Measurements from ENCODE around the gene LGALS3.

LGALS3 gene

DNA sequence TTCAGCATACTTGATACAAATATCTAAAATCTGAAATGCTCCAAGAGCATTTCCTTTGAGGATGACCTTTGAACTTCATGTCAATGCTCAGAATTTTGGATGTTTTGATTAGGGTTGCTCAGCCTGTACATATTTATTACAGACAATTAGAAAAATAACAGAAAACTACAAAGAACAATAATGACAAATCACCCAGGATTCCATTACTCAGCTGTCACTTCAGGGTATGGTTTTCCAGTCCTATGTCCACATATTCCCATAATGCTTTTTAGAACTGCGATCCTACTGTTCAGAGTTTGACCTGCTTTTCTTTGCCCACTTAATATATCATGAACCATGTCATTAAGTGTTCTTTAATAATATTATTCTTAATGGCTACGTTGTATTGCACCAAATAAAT, 51.0 kb downstream of the LGALS3 start:
- H3K36me3 ChIP-seq (ENCODE audit: control insufficient read depth in 5 of 5, insufficient read depth in 5 of 5, low read length in 5 of 5), result no peaks in the 10 kb centered on the region
- H3K9me3 ChIP-seq (ENCODE audit: control insufficient read depth in 5 of 5, low read length in 5 of 5), result no peaks in the 10 kb centered on the region
- no peak overlapping the region for H3K4me3 ChIP-seq (ENCODE audit: low read depth in 1 of 5, low read length in 5 of 5)
- no peaks in the 10 kb centered on the region for H3K27me3 ChIP-seq (ENCODE audit: control insufficient read depth in 5 of 5, insufficient read depth in 4 of 5, low read length in 5 of 5)
- H3K27ac ChIP-seq (ENCODE audit: low read depth, low read length), result no peak overlapping the region
- no peak overlapping the region for H3K9ac ChIP-seq (ENCODE audit: low read length in 5 of 5)
- H3K4me1 ChIP-seq (ENCODE audit: control insufficient read depth in 5 of 5, insufficient read depth in 5 of 5, low read length in 5 of 5), result no peaks in the 10 kb centered on the region

DNA sequence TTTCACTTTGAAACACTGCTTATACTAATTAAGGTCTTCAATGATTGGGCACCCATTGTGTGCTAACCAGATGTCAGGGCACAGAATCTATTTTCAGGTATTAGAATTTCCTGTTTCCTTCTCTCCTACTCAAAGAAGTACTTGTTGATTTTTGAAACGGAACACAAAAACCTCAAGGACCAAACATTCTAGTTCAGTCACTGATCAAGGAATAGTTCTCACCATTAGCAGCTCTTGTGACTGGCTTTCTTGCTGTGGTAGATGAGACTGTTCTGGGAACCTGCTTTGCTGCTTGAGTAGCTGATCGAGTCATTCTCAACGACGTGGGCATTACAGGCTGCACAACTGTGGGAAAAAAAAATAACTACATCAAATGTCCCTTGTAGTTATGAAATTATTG, 51.4 kb downstream of the LGALS3 start:
- Histone ChIP-seq H3K4me3 (ENCODE audit: low read depth in 1 of 5, low read length in 5 of 5) (no peak overlapping the region), H3K27me3 (ENCODE audit: control insufficient read depth in 5 of 5, insufficient read depth in 4 of 5, low read length in 5 of 5) (no peaks in the 10 kb centered on the region)

GRCh38 chr14:55188686-55189295, 59.7 kb downstream of the LGALS3 start:
- no peak overlapping the region for H3K4me3 ChIP-seq (ENCODE audit: low read depth in 1 of 5, low read length in 5 of 5)
- H3K27me3 ChIP-seq (ENCODE audit: control insufficient read depth in 5 of 5, insufficient read depth in 4 of 5, low read length in 5 of 5), result no peaks in the 10 kb centered on the region
- H3K9me3 ChIP-seq (ENCODE audit: control insufficient read depth in 5 of 5, low read length in 5 of 5), result no peaks in the 10 kb centered on the region
- H3K9ac ChIP-seq (ENCODE audit: low read length in 5 of 5), result no peak overlapping the region
- H3K4me1 ChIP-seq (ENCODE audit: control insufficient read depth in 5 of 5, insufficient read depth in 5 of 5, low read length in 5 of 5), result peaks cover 0 to 11% (median 7%) of the 10 kb centered on the region in 5 donors
- no peaks in the 10 kb centered on the region for H3K36me3 ChIP-seq (ENCODE audit: control insufficient read depth in 5 of 5, insufficient read depth in 5 of 5, low read length in 5 of 5)
- no peak overlapping the region for H3K27ac ChIP-seq (ENCODE audit: low read depth, low read length)

More for the DNA sequence above, 51.4 kb downstream of the LGALS3 start:
- Histone ChIP-seq H3K36me3 (ENCODE audit: control insufficient read depth in 5 of 5, insufficient read depth in 5 of 5, low read length in 5 of 5) (no peaks in the 10 kb centered on the region), H3K4me1 (ENCODE audit: control insufficient read depth in 5 of 5, insufficient read depth in 5 of 5, low read length in 5 of 5) (no peaks in the 10 kb centered on the region), H3K9me3 (ENCODE audit: control insufficient read depth in 5 of 5, low read length in 5 of 5) (no peaks in the 10 kb centered on the region), H3K9ac (ENCODE audit: low read length in 5 of 5) (no peak overlapping the region), H3K27ac (ENCODE audit: low read depth, low read length) (no peak overlapping the region)

DNA sequence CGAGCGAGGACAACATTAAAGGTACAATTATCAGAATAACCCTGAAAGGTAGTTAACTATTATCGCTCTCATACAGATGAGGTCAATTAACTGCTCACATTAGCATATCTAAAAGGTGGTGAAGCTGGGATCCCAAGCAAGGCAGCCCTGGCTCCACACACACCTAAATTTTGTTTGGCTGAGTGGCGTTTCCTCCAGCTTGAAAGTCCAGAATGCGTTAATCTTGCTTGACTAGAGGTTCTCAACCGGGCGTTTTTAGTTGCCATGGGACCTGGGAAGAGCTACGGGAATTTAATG, 61.8 kb downstream of the LGALS3 start:
- Histone ChIP-seq H3K36me3 (ENCODE audit: control insufficient read depth in 5 of 5, insufficient read depth in 5 of 5, low read length in 5 of 5) (no peaks in the 10 kb centered on the region), H3K27me3 (ENCODE audit: control insufficient read depth in 5 of 5, insufficient read depth in 4 of 5, low read length in 5 of 5) (no peaks in the 10 kb centered on the region), H3K9me3 (ENCODE audit: control insufficient read depth in 5 of 5, low read length in 5 of 5) (no peaks in the 10 kb centered on the region), H3K4me1 (ENCODE audit: control insufficient read depth in 5 of 5, insufficient read depth in 5 of 5, low read length in 5 of 5) (peaks cover 0 to 11% (median 7%) of the 10 kb centered on the region in 5 donors), H3K4me3 (ENCODE audit: low read depth in 1 of 5, low read length in 5 of 5) (peak overlapping the region; percentile 68 to 91 (median 76)), H3K27ac (ENCODE audit: low read depth, low read length) (no peak overlapping the region), H3K9ac (ENCODE audit: low read length in 5 of 5) (peak overlapping the region in 2 of 5 donors; percentile 52 to 57)

DNA sequence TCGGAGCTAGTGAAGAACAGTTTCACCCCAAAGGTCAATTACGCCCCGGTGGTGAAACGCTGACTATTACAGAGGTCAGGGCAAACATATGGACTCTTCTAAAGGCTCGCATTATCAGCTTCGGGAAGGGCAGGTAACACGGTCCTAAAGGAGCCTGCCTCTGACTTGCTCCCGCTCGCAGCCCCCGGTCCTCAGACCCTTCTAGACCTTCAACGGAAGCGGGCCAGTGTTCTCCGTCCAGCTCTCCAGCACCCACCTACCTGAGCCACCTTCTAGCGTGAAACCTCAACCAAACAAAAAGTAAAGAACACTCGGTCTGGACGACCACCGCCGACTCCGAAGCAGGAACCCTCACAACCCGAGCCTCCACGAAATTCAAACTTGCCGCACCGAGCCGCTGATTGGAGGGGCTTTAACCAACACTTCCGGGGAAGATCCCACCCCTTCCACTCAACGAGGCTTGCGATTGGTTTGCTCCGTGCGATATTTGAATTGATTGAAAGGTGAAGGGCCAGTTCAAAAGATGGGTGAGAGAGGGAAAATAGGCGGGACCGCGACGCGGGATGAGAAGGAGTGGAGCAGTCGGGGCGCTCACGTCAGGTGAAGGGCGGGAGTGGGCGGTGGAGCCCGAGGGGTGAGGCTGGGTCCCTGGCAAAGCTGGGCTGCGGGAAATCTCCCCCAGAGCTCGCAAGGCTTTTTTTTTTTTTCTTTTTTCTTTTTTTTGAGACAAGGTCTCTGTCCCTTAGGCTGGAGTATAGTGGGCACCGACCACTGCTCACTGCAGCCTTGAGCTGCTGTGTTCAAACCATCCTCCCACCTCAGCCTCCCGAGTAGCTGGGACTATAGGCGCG, 62.4 kb downstream of the LGALS3 start, which contains the start of gene DLGAP5:
TSS of gene DLGAP5 (minus strand) at position 383 of the 851 bp plus-strand sequence. CDS start 2,406 bp downstream, outside the sequence.
- Histone ChIP-seq H3K27me3 (ENCODE audit: control insufficient read depth in 5 of 5, insufficient read depth in 4 of 5, low read length in 5 of 5) (no peaks in the 10 kb centered on the region), H3K27ac (ENCODE audit: low read depth, low read length) (peak within 1 kb of the TSS; percentile 46), H3K36me3 (ENCODE audit: control insufficient read depth in 5 of 5, insufficient read depth in 5 of 5, low read length in 5 of 5) (no peaks in the 10 kb centered on the region), H3K4me3 (ENCODE audit: low read depth in 1 of 5, low read length in 5 of 5) (peak within 1 kb of the TSS; percentile 68 to 91 (median 76)), H3K9me3 (ENCODE audit: control insufficient read depth in 5 of 5, low read length in 5 of 5) (no peaks in the 10 kb centered on the region), H3K4me1 (ENCODE audit: control insufficient read depth in 5 of 5, insufficient read depth in 5 of 5, low read length in 5 of 5) (peaks cover 0 to 11% (median 7%) of the 10 kb centered on the region in 5 donors), H3K9ac (ENCODE audit: low read length in 5 of 5) (peak within 1 kb of the TSS; percentile 16 to 76 (median 58))

GRCh38 chr14:55192054-55192621, 63.1 kb downstream of the LGALS3 start:
- Histone ChIP-seq H3K27me3 (ENCODE audit: control insufficient read depth in 5 of 5, insufficient read depth in 4 of 5, low read length in 5 of 5) (no peaks in the 10 kb centered on the region), H3K36me3 (ENCODE audit: control insufficient read depth in 5 of 5, insufficient read depth in 5 of 5, low read length in 5 of 5) (no peaks in the 10 kb centered on the region), H3K9me3 (ENCODE audit: control insufficient read depth in 5 of 5, low read length in 5 of 5) (no peaks in the 10 kb centered on the region), H3K4me3 (ENCODE audit: low read depth in 1 of 5, low read length in 5 of 5) (peak overlapping the region; percentile 68 to 85 (median 76)), H3K27ac (ENCODE audit: low read depth, low read length) (peak overlapping the region; percentile 46), H3K9ac (ENCODE audit: low read length in 5 of 5) (peak overlapping the region; percentile 16 to 76 (median 40)), H3K4me1 (ENCODE audit: control insufficient read depth in 5 of 5, insufficient read depth in 5 of 5, low read length in 5 of 5) (peaks cover 0 to 11% (median 7%) of the 10 kb centered on the region in 5 donors)

DNA sequence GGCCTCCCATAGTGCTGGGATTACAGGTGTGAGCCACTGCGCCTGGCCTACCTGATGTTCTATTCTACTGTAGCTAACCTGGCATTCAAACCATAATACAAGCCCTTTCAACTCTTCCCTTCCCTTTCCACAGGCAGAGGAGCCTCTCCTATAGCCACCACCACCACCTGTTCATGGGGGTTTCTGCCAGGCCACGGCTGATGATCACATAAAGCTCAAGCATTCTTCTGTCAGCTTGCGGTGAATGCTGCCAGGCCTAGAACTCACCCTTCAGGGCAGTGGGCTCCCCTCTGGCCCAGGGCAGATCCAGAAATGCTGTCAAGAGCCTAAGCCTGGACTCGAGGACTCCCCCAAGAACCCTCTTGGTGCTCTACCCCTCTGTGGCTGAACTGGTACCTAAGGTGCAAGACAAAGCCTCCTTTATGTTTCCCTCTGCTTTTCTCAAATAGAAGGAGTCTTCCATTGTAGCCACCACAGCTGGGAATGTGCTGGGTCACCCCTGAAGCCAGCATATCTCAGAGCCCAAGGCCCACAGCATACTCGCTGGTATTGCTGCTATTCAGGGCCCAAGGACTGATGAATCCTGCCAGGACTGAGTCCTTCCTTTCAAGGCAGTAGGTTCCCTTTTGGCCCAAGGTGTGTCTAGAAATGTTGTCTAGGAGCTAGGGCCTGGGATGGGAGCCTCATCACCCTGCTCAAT, 65.8 kb downstream of the LGALS3 start:
- Histone ChIP-seq H3K9ac (ENCODE audit: low read length in 5 of 5) (no peak overlapping the region), H3K36me3 (ENCODE audit: control insufficient read depth in 5 of 5, insufficient read depth in 5 of 5, low read length in 5 of 5) (no peaks in the 10 kb centered on the region), H3K9me3 (ENCODE audit: control insufficient read depth in 5 of 5, low read length in 5 of 5) (no peaks in the 10 kb centered on the region), H3K27ac (ENCODE audit: low read depth, low read length) (no peak overlapping the region), H3K4me1 (ENCODE audit: control insufficient read depth in 5 of 5, insufficient read depth in 5 of 5, low read length in 5 of 5) (peaks cover 0 to 11% (median 7%) of the 10 kb centered on the region in 5 donors), H3K4me3 (ENCODE audit: low read depth in 1 of 5, low read length in 5 of 5) (no peak overlapping the region), H3K27me3 (ENCODE audit: control insufficient read depth in 5 of 5, insufficient read depth in 4 of 5, low read length in 5 of 5) (no peaks in the 10 kb centered on the region)

All from subcutaneous abdominal adipose tissue (tissue), 5 donors.